Smooth muscle cell (in vitro differentiated cells): ENCODE measurements around the gene PID1. TPM values are rescaled to one million over a fixed set of nuclear protein-coding genes. Genes with fewer than 3 reads are reported as not detected.

ENCODE experiments used
- DNase-seq: peaks from one replicate; lab custom pipeline; 2025; ENCODE audit not compliant: unreplicated experiment; lab: John Stamatoyannopoulos, UW
- H2AFZ ChIP-seq: fragments of 200-600 bp; sonication (generic); 2 replicates; pipeline ENCODE4 v1.6.0; 2016; ENCODE audit warnings: antibody characterized with exemption, low read depth, mild to moderate bottlenecking
- H3F3A ChIP-seq: fragments of 200-600 bp; sonication (generic); 2 replicates; pipeline ENCODE4 v1.6.0; 2017; ENCODE audit warnings: antibody characterized with exemption, low read depth
- H3K27ac ChIP-seq: fragments of 200-600 bp; sonication (generic); 2 replicates; pipeline ENCODE4 v1.5.1; 2016; ENCODE audit warnings: low read depth, mild to moderate bottlenecking
- H3K27me3 ChIP-seq: fragments of 200-600 bp; sonication (generic); 2 replicates; pipeline ENCODE4 v1.6.1; 2016; ENCODE audit warnings: low read depth, mild to moderate bottlenecking
- H3K36me3 ChIP-seq: fragments of 200-600 bp; sonication (generic); 2 replicates; pipeline ENCODE4 v1.5.1; 2016; ENCODE audit warnings: low read depth
- H3K4me1 ChIP-seq: fragments of 200-600 bp; sonication (generic); 2 replicates; pipeline ENCODE4 v1.5.1; 2016; ENCODE audit warnings: low read depth
- H3K4me2 ChIP-seq: fragments of 200-600 bp; sonication (generic); 2 replicates; pipeline ENCODE4 v1.6.0; 2016; ENCODE audit warnings: mild to moderate bottlenecking
- H3K4me3 ChIP-seq: fragments of 200-600 bp; sonication (generic); 2 replicates; pipeline ENCODE4 v1.5.1; 2016; ENCODE audit warnings: mild to moderate bottlenecking
- H3K79me2 ChIP-seq: fragments of 200-600 bp; sonication (generic); 2 replicates; pipeline ENCODE4 v1.6.0; 2016; ENCODE audit warnings: low read depth, mild to moderate bottlenecking
- H3K9ac ChIP-seq: fragments of 200-600 bp; sonication (generic); 2 replicates; pipeline ENCODE4 v1.6.0; 2016; ENCODE audit warnings: low read depth
- H3K9me3 ChIP-seq: fragments of 200-600 bp; sonication (generic); replicated peaks from 2 replicates; pipeline ENCODE4 v1.5.1; 2016; ENCODE audit warnings: low read depth
- H4K20me1 ChIP-seq: fragments of 200-600 bp; sonication (generic); 2 replicates; pipeline ENCODE4 v1.6.0; 2016; ENCODE audit warnings: low read depth
- CTCF ChIP-seq: fragments of 200-600 bp; sonication (generic); IDR thresholded peaks from 2 replicates; pipeline ENCODE4 v1.5.1; 2017; ENCODE audit warnings: borderline replicate concordance, mild to moderate bottlenecking, antibody characterized with exemption; ENCODE audit not compliant: insufficient read depth, poor library complexity, severe bottlenecking
- WGBS: methylation state at CpG from one replicate; pipeline ENCODE4 v1.1.7; 2016; ENCODE audit warnings: low lambda C conversion rate; 5-methylcytosine and 5-hydroxymethylcytosine counted together
- polyA plus RNA-seq: library from polyadenylated mRNA; unstranded; fragments of >200 nt; fragmentation: Nextera tagmentation; extraction: Ambion mirVana; gene quantifications from 2 replicates; pipeline ENCODE4 v1.2.1, GENCODE V29; 2016
- total RNA-seq: library from RNA; depleted of rRNA; stranded (reverse); fragments of >200 nt; gene quantifications from 2 replicates; pipeline ENCODE4 v1.2.3, GENCODE V29; 2014

PID1 gene
- total and polyA plus RNA-seq, 2 experiments from 2014 or later, result 18.1 to 45.3 TPM

- no peaks in the 10 kb centered on the region for H3F3A ChIP-seq
- no peak for DNase-seq
Observed at GRCh38 chr2:229141424-229142025, 129.6 kb downstream of the PID1 start.

GRCh38 chr2:229137639-229138038 is 133.4 kb downstream of the PID1 start:
- Histone ChIP-seq H3K4me2 (no peak overlapping the region), H3K27ac (no peak overlapping the region)

More at GRCh38 chr2:229141424-229142025, 129.6 kb downstream of the PID1 start:
- no peak overlapping the region for H3K4me3 ChIP-seq
- H3K79me2 ChIP-seq, result peaks cover 16% of the 10 kb centered on the region
- H3K9ac ChIP-seq, result peak overlapping the region; percentile 56
- no peaks in the 10 kb centered on the region for H3K9me3 ChIP-seq
- H3K27ac ChIP-seq, result peak overlapping the region; percentile 76
- no peak overlapping the region for H2AFZ ChIP-seq
- 31% methylated on average over 3 of the region's 3 CpGs for WGBS
- H3K4me2 ChIP-seq, result peak overlapping the region; percentile 62
- peaks cover 4% of the 10 kb centered on the region for H3K36me3 ChIP-seq
- peaks cover 6% of the 10 kb centered on the region for H4K20me1 ChIP-seq
- peaks cover 4% of the 10 kb centered on the region for H3K4me1 ChIP-seq
- H3K27me3 ChIP-seq, result no peaks in the 10 kb centered on the region
- TF ChIP-seq CTCF, result no peak

DNA sequence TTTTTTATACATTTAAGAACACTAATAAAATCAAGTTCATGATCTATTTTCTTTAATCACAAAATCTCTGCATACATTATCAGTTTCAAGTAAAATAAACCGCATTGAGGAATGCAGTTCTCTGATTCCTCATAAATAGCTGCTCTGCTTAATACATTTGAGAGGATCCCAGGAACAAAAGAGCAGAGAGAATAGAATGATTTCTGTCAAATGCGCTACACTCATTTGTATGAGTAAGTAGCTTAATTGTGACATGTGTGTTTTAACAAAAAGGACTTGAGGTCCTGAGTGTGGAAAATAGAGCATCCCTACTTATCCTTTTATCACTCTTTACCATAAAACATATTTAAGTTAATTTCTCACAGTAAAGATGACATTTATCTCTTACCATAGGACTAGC is 134.0 kb downstream of the PID1 start:
- H3K79me2 ChIP-seq, result peaks cover 7% of the 10 kb centered on the region
- TF ChIP-seq CTCF, result no peak
- no peak overlapping the region for H3K4me3 ChIP-seq
- no peaks in the 10 kb centered on the region for H3K27me3 ChIP-seq
- no peak overlapping the region for H3K9ac ChIP-seq
- no peaks in the 10 kb centered on the region for H3K9me3 ChIP-seq
- peaks cover 3% of the 10 kb centered on the region for H3K36me3 ChIP-seq
- H3K27ac ChIP-seq, result no peak overlapping the region
- no peak overlapping the region for H2AFZ ChIP-seq
- DNase-seq, result no peak
- H3K4me2 ChIP-seq, result no peak overlapping the region
- peaks cover 8% of the 10 kb centered on the region for H3F3A ChIP-seq
- peaks cover 6% of the 10 kb centered on the region for H4K20me1 ChIP-seq
- WGBS, result 97% methylated on average over 2 of the region's 2 CpGs
- H3K4me1 ChIP-seq, result peaks cover 4% of the 10 kb centered on the region

More at GRCh38 chr2:229137639-229138038, 133.4 kb downstream of the PID1 start:
- H3K36me3 ChIP-seq, result peaks cover 3% of the 10 kb centered on the region
- peaks cover 4% of the 10 kb centered on the region for H3F3A ChIP-seq
- H3K79me2 ChIP-seq, result peaks cover 7% of the 10 kb centered on the region
- no peak overlapping the region for H2AFZ ChIP-seq
- peaks cover 4% of the 10 kb centered on the region for H3K4me1 ChIP-seq
- H3K9ac ChIP-seq, result no peak overlapping the region
- no peak for TF ChIP-seq CTCF
- no peaks in the 10 kb centered on the region for H3K9me3 ChIP-seq
- peaks cover 6% of the 10 kb centered on the region for H4K20me1 ChIP-seq
- no peaks in the 10 kb centered on the region for H3K27me3 ChIP-seq
- DNase-seq, result no peak
- WGBS, result 94% methylated on average over 3 of the region's 3 CpGs
- no peak overlapping the region for H3K4me3 ChIP-seq
